ENCODE data around the gene VAV3.
"Not testable (repeated sequence)": the region's sequence is repeated elsewhere in the genome, so short reads cannot be mapped to it uniquely, and the experiment has no call there.

The VAV3 gene

GRCh38 chr1:107710005-107710404 lies 255.0 kb downstream of the VAV3 start:
- DNase-seq (ENCODE audit: extremely low read depth, low read depth): no peak
- H3K4me3 ChIP-seq (replicated peaks; ENCODE audit: low read depth, low read length): no peak overlapping the region
- TF ChIP-seq, protein P1, sequence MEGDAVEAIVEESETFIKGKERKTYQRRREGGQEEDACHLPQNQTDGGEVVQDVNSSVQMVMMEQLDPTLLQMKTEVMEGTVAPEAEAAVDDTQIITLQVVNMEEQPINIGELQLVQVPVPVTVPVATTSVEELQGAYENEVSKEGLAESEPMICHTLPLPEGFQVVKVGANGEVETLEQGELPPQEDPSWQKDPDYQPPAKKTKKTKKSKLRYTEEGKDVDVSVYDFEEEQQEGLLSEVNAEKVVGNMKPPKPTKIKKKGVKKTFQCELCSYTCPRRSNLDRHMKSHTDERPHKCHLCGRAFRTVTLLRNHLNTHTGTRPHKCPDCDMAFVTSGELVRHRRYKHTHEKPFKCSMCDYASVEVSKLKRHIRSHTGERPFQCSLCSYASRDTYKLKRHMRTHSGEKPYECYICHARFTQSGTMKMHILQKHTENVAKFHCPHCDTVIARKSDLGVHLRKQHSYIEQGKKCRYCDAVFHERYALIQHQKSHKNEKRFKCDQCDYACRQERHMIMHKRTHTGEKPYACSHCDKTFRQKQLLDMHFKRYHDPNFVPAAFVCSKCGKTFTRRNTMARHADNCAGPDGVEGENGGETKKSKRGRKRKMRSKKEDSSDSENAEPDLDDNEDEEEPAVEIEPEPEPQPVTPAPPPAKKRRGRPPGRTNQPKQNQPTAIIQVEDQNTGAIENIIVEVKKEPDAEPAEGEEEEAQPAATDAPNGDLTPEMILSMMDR (IDR thresholded peaks at IDR 0.05; ENCODE audit: low read depth, low read length, missing control alignments): no peak

GRCh38 chr1:107707111-107707510 lies 257.9 kb downstream of the VAV3 start:
- no peak overlapping the region for H3K4me3 ChIP-seq (replicated peaks; ENCODE audit: low read depth, low read length)
- TF ChIP-seq, protein P1 (IDR thresholded peaks at IDR 0.05; ENCODE audit: low read depth, low read length, missing control alignments): no peak
- no peak for DNase-seq (ENCODE audit: extremely low read depth, low read depth)

- TF ChIP-seq, protein P1 (IDR thresholded peaks at IDR 0.05; ENCODE audit: low read depth, low read length, missing control alignments): no peak
- DNase-seq (ENCODE audit: extremely low read depth, low read depth): no peak
- no peak overlapping the region for H3K4me3 ChIP-seq (replicated peaks; ENCODE audit: low read depth, low read length)
Observed at GRCh38 chr1:107706182-107706581, 258.8 kb downstream of the VAV3 start.

DNA sequence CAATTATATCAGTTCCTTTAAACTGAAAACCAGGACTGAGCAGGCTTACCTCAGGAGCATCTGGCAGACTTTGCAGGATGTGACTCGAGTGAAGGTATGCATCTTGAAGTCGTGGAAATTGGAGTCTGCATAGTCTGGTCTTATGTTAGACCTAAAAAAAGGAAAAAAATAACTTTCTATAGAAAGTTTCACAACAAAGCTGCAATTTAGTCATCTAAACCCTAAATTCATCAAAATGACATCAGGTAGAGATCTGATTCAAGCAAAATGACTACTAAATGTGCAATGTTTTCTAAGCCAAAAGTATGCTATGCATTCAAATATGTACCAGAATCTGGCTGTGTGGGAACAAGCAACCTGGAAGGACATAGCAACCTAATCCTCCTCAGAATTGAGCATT lies 260.1 kb downstream of the VAV3 start:
- no peak for DNase-seq (ENCODE audit: extremely low read depth, low read depth)
- TF ChIP-seq, protein P1 (IDR thresholded peaks at IDR 0.05; ENCODE audit: low read depth, low read length, missing control alignments): no peak
- no peak overlapping the region for H3K4me3 ChIP-seq (replicated peaks; ENCODE audit: low read depth, low read length)

- no peak overlapping the region for H3K4me3 ChIP-seq (replicated peaks; ENCODE audit: low read depth, low read length)
- TF ChIP-seq, protein P1 (IDR thresholded peaks at IDR 0.05; ENCODE audit: low read depth, low read length, missing control alignments): no peak
- no peak for DNase-seq (ENCODE audit: extremely low read depth, low read depth)
Observed at GRCh38 chr1:107702946-107703571, 261.9 kb downstream of the VAV3 start.

- DNase-seq (ENCODE audit: extremely low read depth, low read depth); H3K4me3 ChIP-seq (replicated peaks; ENCODE audit: low read depth, low read length): not testable (repeated sequence)
Observed at GRCh38 chr1:107700651-107701050, 264.3 kb downstream of the VAV3 start.

- no peak overlapping the region for H3K4me3 ChIP-seq (replicated peaks; ENCODE audit: low read depth, low read length)
- TF ChIP-seq, protein P1 (IDR thresholded peaks at IDR 0.05; ENCODE audit: low read depth, low read length, missing control alignments): no peak
- DNase-seq (ENCODE audit: extremely low read depth, low read depth): no peak
Observed at GRCh38 chr1:107698161-107698560, 266.8 kb downstream of the VAV3 start.

Measured in HFF-Myc (cell line).